SK-N-SH (cell line): ENCODE data around the gene ZNF664. TPM values are rescaled to one million over a fixed set of nuclear protein-coding genes. Genes with fewer than 3 reads are reported as not detected.

Experiments
- CTCF ChIA-PET: fragments of 300-600, 350-600 bp; formaldehyde crosslinking; extraction: SDS; loops from one replicate; lab custom pipeline; 2021; lab: Yijun Ruan, JAX
- POLR2A ChIA-PET: fragments of 350-600 bp; sonication (Branson Sonifier 250); formaldehyde crosslinking; extraction: SDS; loops from one replicate; lab custom pipeline; 2020; ENCODE audit warnings: antibody characterized with exemption, inconsistent platforms; lab: Yijun Ruan, JAX
- DNase-seq: peaks from one replicate; pipeline ENCODE4 v3.0.0; 2012
- H2AFZ ChIP-seq: fragments of 200-600 bp; sonication (generic); 2 replicates; pipeline ENCODE4 v1.8.1; 2016; ENCODE audit warnings: antibody characterized with exemption, mild to moderate bottlenecking, low read depth
- H3F3A ChIP-seq: fragments of 200-600 bp; sonication (generic); replicated peaks from 2 replicates; pipeline ENCODE3; 2016; ENCODE audit warnings: antibody characterized with exemption, mild to moderate bottlenecking; ENCODE audit not compliant: insufficient read depth
- H3K27ac ChIP-seq, 2 experiments: fragments of 200-500 bp in 1 of 2; fragments of 200-600 bp in 1 of 2; sonication (Bioruptor generic) in 1 of 2; sonication (generic), shearing (Covaris generic) in 1 of 2; 2 replicates each; pipeline versions ENCODE4 v1.5.1 to v1.6.1; 2014 to 2016; ENCODE audit warnings: low read depth in 2 of 2, inconsistent platforms in 1 of 2, low read length in 1 of 2, mild to moderate bottlenecking in 1 of 2, mixed read lengths in 1 of 2
- H3K27me3 ChIP-seq: fragments of 200-600 bp; sonication (generic), shearing (Covaris generic); 2 replicates; pipeline ENCODE4 v1.6.1; 2016; ENCODE audit warnings: mixed run types; ENCODE audit not compliant: insufficient read depth
- H3K36me3 ChIP-seq, 2 experiments: fragments of 200-500 bp in 1 of 2; fragments of 200-600 bp in 1 of 2; sonication (Bioruptor generic) in 1 of 2; sonication (generic) in 1 of 2; replicated peaks in 1 of 2; 2 replicates each; pipeline versions ENCODE3 to v1.5.1; 2014 to 2016; ENCODE audit warnings: low read length in 1 of 2, mild to moderate bottlenecking in 1 of 2; ENCODE audit not compliant: insufficient read depth in 2 of 2, control insufficient read depth in 1 of 2
- H3K4me1 ChIP-seq, 2 experiments: fragments of 200-500 bp in 1 of 2; fragments of 200-600 bp in 1 of 2; sonication (Bioruptor generic) in 1 of 2; sonication (generic), shearing (Covaris generic) in 1 of 2; 2 replicates each; pipeline versions ENCODE4 v1.5.1 to v1.6.1; 2014 to 2016; ENCODE audit warnings: low read depth in 1 of 2, low read length in 1 of 2, mixed run types in 1 of 2; ENCODE audit not compliant: insufficient read depth in 2 of 2, control insufficient read depth in 1 of 2
- H3K4me2 ChIP-seq: fragments of 200-600 bp; sonication (generic), shearing (Covaris generic); 2 replicates; pipeline ENCODE4 v1.6.1; 2017; ENCODE audit warnings: mixed run types
- H3K4me3 ChIP-seq, 2 experiments: fragments of 200-500 bp in 1 of 2; fragments of 200-600 bp in 1 of 2; sonication (Bioruptor generic) in 1 of 2; sonication (generic), shearing (Covaris generic) in 1 of 2; 2 replicates each; pipeline versions ENCODE4 v1.5.1 to v1.8.1; 2014 to 2016; ENCODE audit warnings: low read depth in 2 of 2, inconsistent platforms in 1 of 2, low read length in 1 of 2, mild to moderate bottlenecking in 1 of 2, mixed read lengths in 1 of 2, moderate library complexity in 1 of 2
- H3K79me2 ChIP-seq: fragments of 200-600 bp; sonication (generic); 2 replicates; pipeline ENCODE4 v1.8.1; 2017; ENCODE audit warnings: mild to moderate bottlenecking; ENCODE audit not compliant: insufficient read depth
- H3K9ac ChIP-seq: fragments of 200-600 bp; sonication (generic); 2 replicates; pipeline ENCODE4 v1.6.1; 2017; ENCODE audit warnings: mixed run types
- H3K9me2 ChIP-seq: fragments of 200-600 bp; sonication (generic); 2 replicates; pipeline ENCODE4 v1.6.1; 2017; ENCODE audit warnings: mixed run types
- H3K9me3 ChIP-seq: fragments of 200-600 bp; sonication (generic); 2 replicates; pipeline ENCODE4 v1.6.1; 2017; ENCODE audit warnings: mixed run types, mild to moderate bottlenecking, moderate library complexity
- H4K20me1 ChIP-seq: fragments of 200-600 bp; sonication (generic); 2 replicates; pipeline ENCODE4 v1.6.1; 2017; ENCODE audit warnings: mild to moderate bottlenecking, mixed run types; ENCODE audit not compliant: insufficient read depth
- CHD2 ChIP-seq: fragments of 150-350 bp; IDR thresholded peaks from 2 replicates; pipeline ENCODE4 v1.6.1; 2018; ENCODE audit warnings: low read length; ENCODE audit not compliant: partially characterized antibody
- EP300 ChIP-seq, 2 experiments: IDR thresholded peaks; 2 replicates each; pipeline versions ENCODE4 v1.4.0 to v1.6.1; 2012; ENCODE audit warnings: borderline replicate concordance in 1 of 2, low read depth in 1 of 2, low read length in 1 of 2
- EZH2phosphoT487 ChIP-seq: fragments of 200-600 bp; sonication (generic); IDR thresholded peaks from 2 replicates; pipeline ENCODE4 v1.6.1; 2017; ENCODE audit warnings: low read depth, mixed run types, mild to moderate bottlenecking, antibody characterized with exemption, moderate library complexity, borderline replicate concordance
- FOSL2 ChIP-seq: IDR thresholded peaks from 2 replicates; pipeline ENCODE4 v1.4.0; 2012; ENCODE audit warnings: low read depth, mild to moderate bottlenecking, moderate library complexity, borderline replicate concordance
- GABPA ChIP-seq: IDR thresholded peaks from 2 replicates; pipeline ENCODE4 v1.4.0; 2012; ENCODE audit warnings: low read depth, mild to moderate bottlenecking
- GATA2 ChIP-seq: sonication (generic); formaldehyde crosslinking; IDR thresholded peaks from 2 replicates; pipeline ENCODE4 v1.5.0; 2020; ENCODE audit warnings: mild to moderate bottlenecking, missing genetic modification reagents
- JUND ChIP-seq: IDR thresholded peaks from 2 replicates; pipeline ENCODE4 v1.4.0; 2012
- MEF2A ChIP-seq: IDR thresholded peaks from 2 replicates; pipeline ENCODE4 v1.4.0; 2012; ENCODE audit warnings: low read depth, borderline replicate concordance
- MXI1 ChIP-seq: IDR thresholded peaks from 2 replicates; pipeline ENCODE4 v1.6.1; 2012; ENCODE audit warnings: mild to moderate bottlenecking, low read depth, low read length, improper control_type of control experiment
- NFIC ChIP-seq: IDR thresholded peaks from 2 replicates; pipeline ENCODE4 v1.4.0; 2012; ENCODE audit warnings: borderline replicate concordance
- NRF1 ChIP-seq: IDR thresholded peaks from 2 replicates; pipeline ENCODE4 v1.6.1; 2012; ENCODE audit warnings: low read depth, mild to moderate bottlenecking, low read length
- RAD21 ChIP-seq: IDR thresholded peaks from 2 replicates; pipeline ENCODE4 v1.6.1; 2012; ENCODE audit warnings: mild to moderate bottlenecking, low read length
- SMC3 ChIP-seq: IDR thresholded peaks from 2 replicates; pipeline ENCODE4 v1.6.1; 2012; ENCODE audit warnings: low read depth, low read length, improper control_type of control experiment
- TAF1 ChIP-seq: IDR thresholded peaks from 2 replicates; pipeline ENCODE4 v1.6.1; 2012; ENCODE audit warnings: low read depth, mild to moderate bottlenecking, low read length, moderate library complexity, borderline replicate concordance
- TCF12 ChIP-seq: IDR thresholded peaks from 2 replicates; pipeline ENCODE4 v1.4.0; 2012
- TEAD4 ChIP-seq: IDR thresholded peaks from 2 replicates; pipeline ENCODE4 v1.4.0; 2012; ENCODE audit warnings: mild to moderate bottlenecking, borderline replicate concordance; ENCODE audit not compliant: insufficient read depth
- WGBS: methylation state at CpG from one replicate; pipeline ENCODE4 v1.1.6; 2017; ENCODE audit warnings: low lambda C conversion rate; 5-methylcytosine and 5-hydroxymethylcytosine counted together
- polyA plus RNA-seq, 3 experiments: library from polyadenylated mRNA; depleted of rRNA; stranded (reverse); fragments of >200 nt; gene quantifications; 2 replicates each; pipeline ENCODE4 v1.2.3, GENCODE V29; 2012
- TF ChIP-seq, protein P1 (sequence below): IDR thresholded peaks from 2 replicates; pipeline ENCODE4 v1.4.0; 2012; ENCODE audit warnings: low read depth, borderline replicate concordance
- TF ChIP-seq, protein P2 (sequence below): IDR thresholded peaks from 2 replicates; pipeline ENCODE4; 2012
- TF ChIP-seq, protein P3 (sequence below): IDR thresholded peaks from 2 replicates; pipeline ENCODE4 v1.4.0; 2012; ENCODE audit warnings: low read depth, borderline replicate concordance
- TF ChIP-seq, protein P4 (sequence below): fragments of 150-350 bp; IDR thresholded peaks from 2 replicates; pipeline ENCODE4 v1.6.1; 2017; ENCODE audit warnings: antibody characterized with exemption, low read length, low read depth, borderline replicate concordance

The ZNF664 gene
- polyA plus RNA-seq, 1 of the 3 experiments (the other 2 are of a cell fraction) = 34.9 TPM

DNA sequence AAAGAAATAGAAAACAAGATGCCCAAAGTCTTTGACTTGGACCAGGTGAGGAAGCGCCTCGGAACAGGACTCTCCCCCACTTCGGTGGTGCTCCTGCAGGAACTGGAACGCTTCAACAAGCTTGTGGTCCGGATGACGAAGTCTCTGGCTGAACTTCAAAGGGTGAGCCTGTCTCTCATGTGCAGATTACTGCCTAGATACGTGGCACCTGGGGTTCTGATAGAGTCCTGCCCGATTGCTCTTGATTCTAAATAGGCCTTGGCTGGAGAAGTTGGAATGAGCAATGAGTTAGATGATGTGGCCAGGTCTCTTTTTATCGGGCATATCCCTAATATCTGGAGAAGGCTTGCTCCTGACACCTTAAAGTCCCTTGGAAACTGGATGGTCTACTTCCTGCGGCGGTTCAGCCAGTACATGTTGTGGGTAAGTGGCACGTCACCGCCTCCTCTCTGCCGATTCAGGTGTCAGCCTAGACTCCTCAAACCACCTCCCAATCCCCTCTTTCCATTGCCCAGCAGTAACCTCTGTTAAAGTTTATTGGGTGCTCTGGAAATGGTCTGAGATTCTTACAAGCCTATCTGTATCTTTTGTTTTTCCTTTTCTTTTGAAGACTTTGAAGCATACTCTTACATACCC lies 41.2 kb upstream of the ZNF664 start:
- Histone ChIP-seq H3K4me3 (no peak overlapping the region), H4K20me1 (no peaks in the 10 kb centered on the region), H3K79me2 (no peaks in the 10 kb centered on the region), H3K9ac (no peak overlapping the region), H3K9me3 (no peaks in the 10 kb centered on the region), H2AFZ (no peak overlapping the region), H3K4me2 (no peak overlapping the region), H3F3A (no peaks in the 10 kb centered on the region), H3K4me1 (no peaks in the 10 kb centered on the region), H3K27ac (no peak overlapping the region), H3K36me3 (peaks cover 0 to 14% of the 10 kb centered on the region in 2 experiments), H3K9me2 (no peaks in the 10 kb centered on the region), H3K27me3 (no peaks in the 10 kb centered on the region)
- WGBS = 79% methylated on average over 13 of the region's 14 CpGs
- ChIA-PET POLR2A (no interaction called here), CTCF (no interaction called here)
- no peak for DNase-seq
- no peak for TF ChIP-seq TAF1
- no peak for TF ChIP-seq TCF12
- no peak for TF ChIP-seq EP300 (IDR thresholded peaks at IDR 0.05; ENCODE audit: borderline replicate concordance in 1 of 2, low read depth in 1 of 2, low read length in 1 of 2)
- TF ChIP-seq NFIC = no peak
- TF ChIP-seq TEAD4 = no peak
- TF ChIP-seq GATA2 = no peak
- no peak for TF ChIP-seq RAD21
- no peak for TF ChIP-seq JUND
- TF ChIP-seq FOSL2 = no peak
- no peak for TF ChIP-seq CHD2
- TF ChIP-seq, protein P1, sequence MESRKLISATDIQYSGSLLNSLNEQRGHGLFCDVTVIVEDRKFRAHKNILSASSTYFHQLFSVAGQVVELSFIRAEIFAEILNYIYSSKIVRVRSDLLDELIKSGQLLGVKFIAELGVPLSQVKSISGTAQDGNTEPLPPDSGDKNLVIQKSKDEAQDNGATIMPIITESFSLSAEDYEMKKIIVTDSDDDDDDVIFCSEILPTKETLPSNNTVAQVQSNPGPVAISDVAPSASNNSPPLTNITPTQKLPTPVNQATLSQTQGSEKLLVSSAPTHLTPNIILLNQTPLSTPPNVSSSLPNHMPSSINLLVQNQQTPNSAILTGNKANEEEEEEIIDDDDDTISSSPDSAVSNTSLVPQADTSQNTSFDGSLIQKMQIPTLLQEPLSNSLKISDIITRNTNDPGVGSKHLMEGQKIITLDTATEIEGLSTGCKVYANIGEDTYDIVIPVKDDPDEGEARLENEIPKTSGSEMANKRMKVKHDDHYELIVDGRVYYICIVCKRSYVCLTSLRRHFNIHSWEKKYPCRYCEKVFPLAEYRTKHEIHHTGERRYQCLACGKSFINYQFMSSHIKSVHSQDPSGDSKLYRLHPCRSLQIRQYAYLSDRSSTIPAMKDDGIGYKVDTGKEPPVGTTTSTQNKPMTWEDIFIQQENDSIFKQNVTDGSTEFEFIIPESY = no peak

DNA sequence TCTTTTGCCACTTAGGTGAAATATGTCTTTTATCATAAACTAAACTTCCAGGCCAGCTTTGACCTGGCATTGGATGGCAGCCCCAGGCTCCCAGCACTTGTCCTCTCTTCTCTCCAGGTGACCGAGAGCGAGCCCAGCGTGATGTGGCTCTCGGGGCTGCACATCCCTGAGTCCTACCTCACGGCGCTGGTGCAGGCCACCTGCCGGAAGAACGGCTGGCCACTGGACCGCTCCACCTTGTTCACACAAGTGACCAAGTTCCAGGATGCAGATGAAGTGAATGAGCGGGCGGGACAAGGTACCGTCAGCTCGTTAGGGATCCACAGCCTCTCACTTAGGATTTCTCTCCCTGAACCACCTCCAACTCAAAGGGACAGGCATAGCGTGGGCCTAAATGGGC lies 39.8 kb upstream of the ZNF664 start:
- Histone ChIP-seq H3K36me3 (peaks cover 0 to 19% of the 10 kb centered on the region in 2 experiments), H3K9me2 (no peaks in the 10 kb centered on the region), H3K4me2 (no peak overlapping the region), H3K4me1 (no peaks in the 10 kb centered on the region), H3K9me3 (no peaks in the 10 kb centered on the region), H4K20me1 (no peaks in the 10 kb centered on the region), H3K4me3 (no peak overlapping the region), H3K79me2 (no peaks in the 10 kb centered on the region), H3K27ac (no peak overlapping the region), H3K27me3 (no peaks in the 10 kb centered on the region), H3F3A (no peaks in the 10 kb centered on the region), H2AFZ (no peak overlapping the region), H3K9ac (no peak overlapping the region)
- ChIA-PET CTCF (interaction anchor here (0.5 kb wide), 1 partner anchor 103 kb away, joined by 3 read pairs; no protein-coding TSS in a partner anchor), POLR2A (no interaction called here)
- DNase-seq = no peak
- 91% methylated on average over 12 of the region's 14 CpGs for WGBS
- TF ChIP-seq TEAD4 (no peak), EZH2phosphoT487 (no peak), NRF1 (no peak), MXI1 (no peak), SMC3 (no peak), GABPA (no peak), JUND (no peak), MEF2A (no peak)
- TF ChIP-seq, protein P2, sequence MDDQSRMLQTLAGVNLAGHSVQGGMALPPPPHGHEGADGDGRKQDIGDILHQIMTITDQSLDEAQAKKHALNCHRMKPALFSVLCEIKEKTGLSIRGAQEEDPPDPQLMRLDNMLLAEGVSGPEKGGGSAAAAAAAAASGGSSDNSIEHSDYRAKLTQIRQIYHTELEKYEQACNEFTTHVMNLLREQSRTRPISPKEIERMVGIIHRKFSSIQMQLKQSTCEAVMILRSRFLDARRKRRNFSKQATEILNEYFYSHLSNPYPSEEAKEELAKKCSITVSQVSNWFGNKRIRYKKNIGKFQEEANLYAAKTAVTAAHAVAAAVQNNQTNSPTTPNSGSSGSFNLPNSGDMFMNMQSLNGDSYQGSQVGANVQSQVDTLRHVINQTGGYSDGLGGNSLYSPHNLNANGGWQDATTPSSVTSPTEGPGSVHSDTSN = no peak
- TF ChIP-seq, protein P3, sequence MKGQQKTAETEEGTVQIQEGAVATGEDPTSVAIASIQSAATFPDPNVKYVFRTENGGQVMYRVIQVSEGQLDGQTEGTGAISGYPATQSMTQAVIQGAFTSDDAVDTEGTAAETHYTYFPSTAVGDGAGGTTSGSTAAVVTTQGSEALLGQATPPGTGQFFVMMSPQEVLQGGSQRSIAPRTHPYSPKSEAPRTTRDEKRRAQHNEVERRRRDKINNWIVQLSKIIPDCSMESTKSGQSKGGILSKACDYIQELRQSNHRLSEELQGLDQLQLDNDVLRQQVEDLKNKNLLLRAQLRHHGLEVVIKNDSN = no peak
- TF ChIP-seq, protein P4, sequence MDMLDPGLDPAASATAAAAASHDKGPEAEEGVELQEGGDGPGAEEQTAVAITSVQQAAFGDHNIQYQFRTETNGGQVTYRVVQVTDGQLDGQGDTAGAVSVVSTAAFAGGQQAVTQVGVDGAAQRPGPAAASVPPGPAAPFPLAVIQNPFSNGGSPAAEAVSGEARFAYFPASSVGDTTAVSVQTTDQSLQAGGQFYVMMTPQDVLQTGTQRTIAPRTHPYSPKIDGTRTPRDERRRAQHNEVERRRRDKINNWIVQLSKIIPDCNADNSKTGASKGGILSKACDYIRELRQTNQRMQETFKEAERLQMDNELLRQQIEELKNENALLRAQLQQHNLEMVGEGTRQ = no peak
